Ovary (tissue), 3 donors: Measurements from ENCODE around the gene VWDE.

Experiments used
- CTCF ChIP-seq, 3 donors: fragments of 450-650 bp in 2 of 3; fragments of 200-600 bp in 1 of 3; IDR thresholded peaks; one replicate each; pipeline versions ENCODE4 v1.5.1 to v1.8.0; 2016 to 2022; ENCODE audit warnings: antibody characterized with exemption in 3 of 3, mild to moderate bottlenecking in 1 of 3
- EP300 ChIP-seq: sonication (generic); formaldehyde crosslinking; IDR thresholded peaks from one replicate; pipeline ENCODE4 v1.6.1; 2017; ENCODE audit warnings: antibody characterized with exemption
- POLR2A ChIP-seq: fragments of 450-650 bp; IDR thresholded peaks from one replicate; pipeline ENCODE4 v1.6.1; 2017; ENCODE audit warnings: antibody characterized with exemption, mild to moderate bottlenecking, moderate library complexity
- donor health status: DM: no; HTN: no; CAD: no.

GRCh38 chr7:12402365-12402725 is 1.3 kb downstream of the VWDE start:
- TF ChIP-seq EP300 (no peak), POLR2A (no peak), CTCF (IDR thresholded peaks at IDR 0.05) (no peak)
